ENCODE results near the gene KCTD16. TPM values are rescaled to one million over a fixed set of nuclear protein-coding genes. Genes with fewer than 3 reads are reported as not detected.

Gene KCTD16
- total RNA-seq, 1 donor from 2014 or later: 17.5 TPM

DNA sequence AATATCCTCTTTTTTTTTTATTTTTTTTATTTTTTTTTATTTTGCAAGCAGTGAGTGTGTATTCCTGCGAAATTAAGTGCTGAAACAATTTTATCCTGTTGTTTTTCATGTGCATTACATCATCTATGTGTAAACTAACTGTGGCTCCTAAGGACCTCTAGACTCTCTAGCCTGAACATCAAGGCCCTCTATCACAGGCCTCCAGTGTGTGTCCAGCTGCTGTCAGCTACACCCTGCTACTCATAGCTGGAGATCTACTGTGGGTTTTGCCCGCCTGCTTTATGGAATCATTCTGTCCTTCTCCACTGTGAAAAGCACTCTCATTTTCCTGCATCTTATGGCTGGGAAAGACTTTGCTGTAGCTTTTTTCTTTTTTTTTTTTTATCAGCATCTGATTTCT, 157.8 kb downstream of the KCTD16 start:
- DNase-seq (ENCODE audit: low spot score in 2 of 2) (no peak), FAIRE-seq (no peak)

- DNase-seq (ENCODE audit: low spot score in 2 of 2) (no peak), FAIRE-seq (no peak)
Measured at GRCh38 chr5:144328980-144329379, 158.3 kb downstream of the KCTD16 start.

DNA sequence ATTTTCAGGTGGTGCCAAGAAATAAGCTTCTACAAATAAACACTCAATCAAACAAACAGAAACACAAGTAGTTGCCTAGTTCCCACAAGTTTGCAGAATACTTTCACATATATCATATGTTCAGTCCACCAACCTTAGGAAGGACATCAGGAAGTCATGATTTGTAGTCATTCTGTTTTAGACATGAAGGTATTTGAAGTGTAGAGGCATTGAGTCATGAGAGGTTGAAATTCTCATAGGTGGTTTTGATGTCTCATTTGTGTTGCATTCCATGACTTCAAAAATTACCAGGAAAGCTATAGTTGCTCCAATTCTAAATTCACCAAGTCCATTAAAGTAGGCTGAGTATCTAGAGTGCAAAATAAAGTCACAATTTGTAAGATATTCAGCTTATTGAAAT, 159.0 kb downstream of the KCTD16 start:
- DNase-seq (ENCODE audit: low spot score in 2 of 2) (no peak), FAIRE-seq (no peak)

DNA sequence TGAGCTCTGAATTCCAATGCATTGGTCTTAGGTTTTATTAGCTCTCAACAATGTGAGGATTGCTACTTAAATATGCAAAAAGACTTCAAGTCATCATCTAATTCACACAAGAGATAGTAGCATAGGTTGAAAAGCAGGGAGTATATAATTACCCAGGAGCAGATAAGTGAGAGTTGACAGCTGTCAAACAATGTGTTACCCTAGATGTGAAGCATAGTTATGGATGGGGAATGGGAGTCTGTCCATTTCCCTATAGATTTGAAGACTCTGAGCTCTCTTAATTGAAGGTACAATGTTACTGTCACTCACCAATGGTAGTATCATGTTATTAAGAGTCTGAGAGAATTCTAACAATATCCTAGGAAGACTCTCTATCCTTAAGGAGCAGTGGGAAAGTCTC, 160.7 kb downstream of the KCTD16 start:
- DNase-seq (ENCODE audit: low spot score in 2 of 2) (no peak), FAIRE-seq (no peak)

GRCh38 chr5:144332265-144332664, 161.6 kb downstream of the KCTD16 start:
- no peak for DNase-seq (ENCODE audit: low spot score in 2 of 2)
- FAIRE-seq: no peak

- FAIRE-seq (no peak), DNase-seq (ENCODE audit: low spot score in 2 of 2) (no peak)
Measured at GRCh38 chr5:144333336-144333920, 162.8 kb downstream of the KCTD16 start.

DNA sequence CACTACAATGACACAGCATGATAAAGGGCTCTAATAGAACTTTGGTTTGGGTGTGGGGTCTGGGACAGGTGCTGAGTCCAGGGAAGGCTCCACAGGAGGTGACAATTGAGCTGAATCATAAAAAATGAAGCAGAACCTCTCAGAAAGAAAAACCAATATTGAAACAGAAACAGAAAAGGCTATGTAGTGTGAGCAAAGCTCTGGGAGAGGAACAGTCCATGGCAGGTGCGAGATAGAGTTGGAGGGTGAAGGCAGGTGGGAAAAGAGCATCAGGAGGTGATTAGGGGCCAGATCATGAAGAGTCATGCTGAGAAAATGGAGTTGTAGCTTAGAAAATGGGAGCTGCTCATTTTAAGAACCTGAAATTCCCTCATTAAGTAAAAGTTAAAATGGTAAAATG, 164.9 kb downstream of the KCTD16 start:
- DNase-seq (ENCODE audit: low spot score in 2 of 2): no peak
- no peak for FAIRE-seq

DNA sequence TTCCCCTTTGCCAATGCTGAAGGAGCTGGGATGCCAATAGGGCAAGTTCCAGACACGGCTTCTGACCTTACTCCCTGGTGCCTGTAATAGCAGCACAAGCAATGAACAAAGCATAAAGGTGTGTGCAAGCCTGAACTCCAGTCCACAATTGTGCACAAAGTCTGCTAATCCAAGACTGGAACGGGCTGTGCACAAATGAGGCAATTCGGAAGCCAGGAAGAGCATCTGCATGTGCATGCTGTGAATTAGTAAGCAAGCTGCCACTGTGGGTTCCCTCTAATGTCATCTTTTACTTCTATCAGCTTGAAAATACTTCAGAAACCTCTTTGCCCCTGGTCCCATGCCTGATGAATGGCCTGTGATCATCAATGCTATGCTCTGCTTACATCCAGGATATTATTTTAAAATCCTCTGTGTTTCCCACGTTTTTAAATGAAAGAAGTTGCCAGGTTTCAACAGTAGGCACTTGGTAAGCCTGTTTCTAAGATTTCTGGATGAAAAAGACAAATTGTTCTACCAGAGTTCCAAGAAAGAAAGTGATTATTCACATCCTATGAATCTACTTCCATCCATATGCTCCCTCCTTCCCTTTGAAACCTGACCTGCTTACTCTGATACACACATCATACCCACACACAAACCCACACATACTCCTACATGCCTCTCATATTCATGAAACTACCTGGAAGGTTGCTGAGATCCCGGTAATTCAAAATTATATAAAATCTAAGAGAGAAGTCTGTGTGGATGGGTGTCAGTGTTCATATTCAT, 165.7 kb downstream of the KCTD16 start:
- FAIRE-seq (no peak), DNase-seq (ENCODE audit: low spot score in 2 of 2) (no peak)

- FAIRE-seq (no peak), DNase-seq (ENCODE audit: low spot score in 2 of 2) (no peak)
Measured at GRCh38 chr5:144352330-144352729, 181.7 kb downstream of the KCTD16 start.

GRCh38 chr5:144352732-144353317, 182.2 kb downstream of the KCTD16 start:
- no peak for FAIRE-seq
- no peak for DNase-seq (ENCODE audit: low spot score in 2 of 2)

DNA sequence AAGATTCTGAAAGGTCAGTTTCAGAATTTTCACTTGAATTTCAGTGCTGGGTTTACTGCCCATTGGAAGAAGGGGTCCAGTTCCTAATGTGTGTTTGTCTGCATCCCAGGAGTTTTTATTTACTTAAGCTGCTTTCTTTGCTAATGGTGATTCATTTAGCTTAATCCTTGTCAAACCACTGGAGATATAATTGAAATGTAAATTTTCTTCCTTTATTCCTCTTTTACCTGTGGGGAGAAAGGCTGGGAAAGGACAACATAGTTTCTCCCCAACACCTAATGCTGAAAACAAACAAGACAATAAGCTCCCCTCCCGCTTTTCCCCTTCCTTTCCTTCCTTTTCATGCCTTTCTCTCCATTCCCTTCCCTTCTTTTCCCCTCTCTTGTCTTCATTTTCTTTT, 185.8 kb downstream of the KCTD16 start:
- DNase-seq (ENCODE audit: low spot score in 2 of 2) (no peak), FAIRE-seq (no peak)

DNA sequence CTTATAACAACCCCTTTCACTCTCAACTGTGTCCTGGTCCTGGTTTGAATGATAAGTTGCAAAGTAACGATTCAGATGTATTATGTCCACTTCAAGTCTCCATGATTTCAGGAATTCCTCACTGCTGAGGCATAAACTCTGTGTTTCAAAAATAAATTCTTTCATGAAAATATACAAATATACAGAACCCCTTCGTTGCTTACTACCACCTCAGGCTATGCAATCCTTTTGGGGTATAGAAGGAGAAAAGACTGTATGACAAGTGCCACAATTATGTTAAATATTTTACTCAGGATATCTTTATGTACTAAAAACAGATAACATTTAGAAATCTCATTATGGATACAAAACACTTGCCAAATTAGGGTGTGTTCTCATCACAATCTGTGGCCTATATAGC, 190.7 kb downstream of the KCTD16 start:
- DNase-seq (ENCODE audit: low spot score in 2 of 2): no peak
- no peak for FAIRE-seq

DNA sequence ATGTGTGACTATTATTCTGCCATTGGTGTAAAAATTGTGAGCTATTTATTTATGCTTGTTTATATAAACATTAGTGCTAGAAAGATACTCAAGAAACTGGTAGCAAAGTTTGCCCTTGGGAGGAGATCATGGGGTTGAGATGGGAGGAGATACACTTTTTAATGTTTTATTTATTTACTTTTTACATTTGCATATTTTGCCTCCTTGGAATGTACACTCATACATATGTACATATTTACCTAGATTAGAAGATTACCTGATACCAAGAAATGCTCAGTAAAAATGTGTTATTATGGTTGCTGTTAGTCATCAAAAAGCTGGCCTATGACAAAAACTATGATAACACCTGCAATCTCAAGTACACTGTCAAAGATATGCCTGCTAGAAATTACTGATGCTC, 195.2 kb downstream of the KCTD16 start:
- no peak for FAIRE-seq
- no peak for DNase-seq (ENCODE audit: low spot score in 2 of 2)

DNA sequence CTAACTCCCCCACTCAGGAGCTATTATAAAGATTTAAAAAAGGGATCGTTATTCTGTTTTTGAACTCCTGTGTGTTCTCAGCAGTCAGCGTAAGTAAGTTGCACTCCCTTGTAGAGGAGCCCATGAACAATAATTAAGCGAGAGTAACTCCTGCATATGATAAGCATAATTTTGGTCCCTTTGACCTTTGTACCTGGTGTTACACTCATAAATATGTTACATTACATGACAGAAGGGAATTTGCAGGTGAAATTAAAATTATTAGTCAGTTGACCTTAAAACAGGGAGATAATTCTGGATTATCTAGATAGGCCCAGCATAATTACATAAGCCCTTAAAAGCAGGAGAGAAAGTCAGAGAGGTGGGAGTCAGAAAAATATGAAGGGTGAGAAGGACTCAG, 197.3 kb downstream of the KCTD16 start:
- FAIRE-seq (no peak), DNase-seq (ENCODE audit: low spot score in 2 of 2) (no peak)

GRCh38 chr5:144368556-144368955, 197.9 kb downstream of the KCTD16 start:
- no peak for FAIRE-seq
- DNase-seq (ENCODE audit: low spot score in 2 of 2): no peak

GRCh38 chr5:144369006-144369405, 198.3 kb downstream of the KCTD16 start:
- FAIRE-seq (no peak), DNase-seq (ENCODE audit: low spot score in 2 of 2) (no peak)

- no peak for FAIRE-seq
- no peak for DNase-seq (ENCODE audit: low spot score in 2 of 2)
Measured at GRCh38 chr5:144370273-144370672, 199.6 kb downstream of the KCTD16 start.

GRCh38 chr5:144374637-144375036, 204.0 kb downstream of the KCTD16 start:
- FAIRE-seq: no peak
- DNase-seq (ENCODE audit: low spot score in 2 of 2): no peak

DNA sequence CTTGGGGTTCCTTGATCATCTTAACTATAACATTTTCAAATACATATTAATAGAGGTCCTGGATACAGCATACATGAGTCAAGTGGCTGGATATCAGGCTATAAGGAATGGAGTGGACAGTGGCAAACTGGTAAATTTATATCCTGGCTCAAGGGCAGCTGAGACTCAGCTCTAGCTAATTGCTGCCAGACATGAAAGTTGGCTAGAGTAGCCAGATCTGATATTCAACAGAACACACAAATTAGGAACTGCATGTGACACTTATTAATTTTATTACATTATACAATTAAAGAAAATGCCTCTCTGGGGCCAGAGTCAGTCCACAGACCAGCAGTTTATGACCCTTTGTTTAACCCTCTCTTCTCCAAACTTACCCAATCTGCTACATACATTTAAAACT, 206.5 kb downstream of the KCTD16 start:
- no peak for FAIRE-seq
- no peak for DNase-seq (ENCODE audit: low spot score in 2 of 2)

DNA sequence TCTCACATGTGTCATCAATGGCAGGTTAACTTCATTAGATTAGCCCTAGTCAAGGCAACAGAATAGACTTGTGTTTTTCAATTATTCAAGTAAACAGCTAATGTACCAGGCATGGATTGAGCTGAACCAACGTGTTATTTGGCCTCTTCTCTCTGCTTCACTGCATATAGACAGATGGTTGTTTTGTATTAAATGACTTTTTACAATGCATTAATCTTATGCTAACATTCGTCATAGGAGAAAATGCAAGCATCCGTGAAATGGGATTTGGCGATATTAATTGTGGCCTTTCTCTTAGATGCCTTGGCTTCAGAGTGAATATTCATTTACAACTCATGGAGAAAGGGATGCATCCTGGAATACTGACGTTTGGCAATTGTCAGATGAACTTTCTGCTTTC, 208.0 kb downstream of the KCTD16 start:
- DNase-seq (ENCODE audit: low spot score in 2 of 2) (no peak), FAIRE-seq (no peak)

GRCh38 chr5:144385597-144385996, 214.9 kb downstream of the KCTD16 start:
- FAIRE-seq (no peak), DNase-seq (ENCODE audit: low spot score in 2 of 2) (no peak)

GRCh38 chr5:144386315-144386714, 215.6 kb downstream of the KCTD16 start:
- DNase-seq (ENCODE audit: low spot score in 2 of 2) (no peak), FAIRE-seq (no peak)

Measured in frontal cortex (tissue), 4 donors.